Esophagus squamous epithelium (tissue), 5 donors: ENCODE results near the gene FILIP1. TPM values are rescaled to one million over a fixed set of nuclear protein-coding genes. Genes with fewer than 3 reads are reported as not detected.

Experiments
- DNase-seq: peaks from one replicate; lab custom pipeline; 2025; lab: John Stamatoyannopoulos, UW
- H3K27ac ChIP-seq, 4 donors: fragments of 200-600 bp; sonication (generic); one replicate each; pipeline ENCODE4 v1.5.1; 2016 to 2019; ENCODE audit warnings: mild to moderate bottlenecking in 1 of 4
- H3K27me3 ChIP-seq, 4 donors: fragments of 200-600 bp; sonication (generic); 1 replicate in 3 of 4; 2 replicates in 1 of 4; pipeline versions ENCODE4 v1.5.1 to v1.6.0; 2017 to 2021; ENCODE audit warnings: antibody characterized with exemption in 1 of 4
- H3K36me3 ChIP-seq, 3 donors: fragments of 200-600 bp; sonication (generic); one replicate each; pipeline ENCODE4 v1.5.1; 2016 to 2019
- H3K4me1 ChIP-seq, 3 donors: fragments of 200-600 bp; sonication (generic); one replicate each; pipeline ENCODE4 v1.5.1; 2017 to 2019
- H3K4me3 ChIP-seq, 4 donors: fragments of 200-600 bp; sonication (generic); 1 replicate in 3 of 4; 2 replicates in 1 of 4; pipeline ENCODE4 v1.5.1; 2016 to 2019; ENCODE audit warnings: mild to moderate bottlenecking in 2 of 4, moderate library complexity in 1 of 4
- H3K9me3 ChIP-seq, 3 donors: fragments of 200-600 bp; sonication (generic); one replicate each; pipeline ENCODE4 v1.5.1; 2016 to 2019
- CTCF ChIP-seq, 6 experiments: fragments of 450-650 bp in 4 of 6; fragments of 200-600 bp in 2 of 6; sonication (generic) in 2 of 6; IDR thresholded peaks; one replicate each; pipeline ENCODE4 v1.5.1; 2016 to 2019; ENCODE audit warnings: antibody characterized with exemption in 6 of 6, mild to moderate bottlenecking in 4 of 6, moderate library complexity in 4 of 6
- POLR2A ChIP-seq, 4 donors: fragments of 450-650 bp; IDR thresholded peaks; one replicate each; pipeline ENCODE4 v1.6.1; 2017; ENCODE audit warnings: antibody characterized with exemption in 4 of 4, mild to moderate bottlenecking in 4 of 4, moderate library complexity in 3 of 4
- WGBS, 2 donors: methylation state at CpG; one replicate each; pipeline ENCODE4 v1.1.5; 2018; 5-methylcytosine and 5-hydroxymethylcytosine counted together
- intact Hi-C: fragments of 100-400 bp; cut with DNase I; formaldehyde crosslinking; loops from one replicate; pipeline ENCODE4 v1.15.0; 2022
- total RNA-seq, 4 donors: library from RNA; depleted of rRNA; stranded (reverse); fragments of >200 nt; gene quantifications; one replicate each; pipeline ENCODE4 v1.1.0, GENCODE V29; 2016
- donor health status: DM: yes; HTN: yes; CAD: no.

Gene FILIP1
- total RNA-seq, 4 donors from 2014 or later = 0.49 to 13.4 (median 2.3) TPM

GRCh38 chr6:75391276-75391675 lies 102.3 kb downstream of the FILIP1 start:
- no peak for DNase-seq
- Histone ChIP-seq H3K4me1 (no peaks in the 10 kb centered on the region), H3K9me3 (no peaks in the 10 kb centered on the region), H3K36me3 (no peaks in the 10 kb centered on the region), H3K27ac (no peak overlapping the region), H3K4me3 (no peak overlapping the region), H3K27me3 (no peaks in the 10 kb centered on the region)
- intact Hi-C loops = no loop called here
- TF ChIP-seq POLR2A (IDR thresholded peaks at IDR 0.05) = no peak
- no peak for TF ChIP-seq CTCF (IDR thresholded peaks at IDR 0.05)
- 83 to 90% methylated on average over 1 of the region's 1 CpG for WGBS, 2 donors

- H3K4me3 ChIP-seq = no peak overlapping the region
These were observed 107.4 kb downstream of the FILIP1 start for GRCh38 chr6:75386050-75386770.

GRCh38 chr6:75384116-75384515 lies 109.5 kb downstream of the FILIP1 start:
- H3K27me3 ChIP-seq = no peaks in the 10 kb centered on the region
- H3K9me3 ChIP-seq = no peaks in the 10 kb centered on the region
- TF ChIP-seq CTCF (IDR thresholded peaks at IDR 0.05) = no peak
- TF ChIP-seq POLR2A (IDR thresholded peaks at IDR 0.05) = no peak
- DNase-seq = no peak
- H3K4me3 ChIP-seq = no peak overlapping the region
- H3K4me1 ChIP-seq = peaks cover 0 to 9% (median 0%) of the 10 kb centered on the region in 3 donors
- no peaks in the 10 kb centered on the region for H3K36me3 ChIP-seq
- no peak overlapping the region for H3K27ac ChIP-seq
- intact Hi-C loops = no loop called here

More at GRCh38 chr6:75386050-75386770, 107.4 kb downstream of the FILIP1 start:
- DNase-seq = no peak
- H3K4me1 ChIP-seq = peaks cover 0 to 9% (median 0%) of the 10 kb centered on the region in 3 donors
- intact Hi-C loops = no loop called here
- no peaks in the 10 kb centered on the region for H3K27me3 ChIP-seq
- H3K36me3 ChIP-seq = no peaks in the 10 kb centered on the region
- no peak overlapping the region for H3K27ac ChIP-seq
- 76 to 82% methylated on average over 8 of the region's 8 CpGs for WGBS, 2 donors
- no peaks in the 10 kb centered on the region for H3K9me3 ChIP-seq
- TF ChIP-seq CTCF (IDR thresholded peaks at IDR 0.05) (no peak), POLR2A (IDR thresholded peaks at IDR 0.05) (no peak)

- Histone ChIP-seq H3K4me3 (no peak overlapping the region), H3K9me3 (no peaks in the 10 kb centered on the region), H3K27me3 (no peaks in the 10 kb centered on the region), H3K36me3 (no peaks in the 10 kb centered on the region), H3K4me1 (peaks cover 0 to 9% (median 0%) of the 10 kb centered on the region in 3 donors), H3K27ac (no peak overlapping the region)
- TF ChIP-seq CTCF (IDR thresholded peaks at IDR 0.05) (no peak), POLR2A (IDR thresholded peaks at IDR 0.05) (no peak)
- whole genome bisulfite sequencing, 2 donors = 48 to 53% methylated on average over 2 of the region's 2 CpGs
- no peak for DNase-seq
- intact Hi-C loops = no loop called here
These were observed 111.0 kb downstream of the FILIP1 start for GRCh38 chr6:75382634-75382900.

- no peak for DNase-seq
- TF ChIP-seq POLR2A (IDR thresholded peaks at IDR 0.05) = no peak
- TF ChIP-seq CTCF (IDR thresholded peaks at IDR 0.05) = no peak
- H3K27ac ChIP-seq = no peak overlapping the region
- intact Hi-C loops = no loop called here
- 8 to 10% methylated on average over 2 of the region's 2 CpGs for WGBS, 2 donors
- H3K36me3 ChIP-seq = no peaks in the 10 kb centered on the region
- no peaks in the 10 kb centered on the region for H3K27me3 ChIP-seq
- H3K9me3 ChIP-seq = no peaks in the 10 kb centered on the region
- H3K4me3 ChIP-seq = no peak overlapping the region
- peaks cover 0 to 9% (median 0%) of the 10 kb centered on the region in 3 donors for H3K4me1 ChIP-seq
These were observed 111.5 kb downstream of the FILIP1 start for GRCh38 chr6:75381877-75382633.
